ENCODE data around the gene ZNF318. TPM values are rescaled to one million over a fixed set of nuclear protein-coding genes. Genes with fewer than 3 reads are reported as not detected.
A peak's percentile ranks its signal among the peaks of the same experiment; 100 is the strongest.

The ZNF318 gene
- total RNA-seq, 6 experiments from 2014 or later: 8.8 to 13.3 (median 9.1) TPM

DNA sequence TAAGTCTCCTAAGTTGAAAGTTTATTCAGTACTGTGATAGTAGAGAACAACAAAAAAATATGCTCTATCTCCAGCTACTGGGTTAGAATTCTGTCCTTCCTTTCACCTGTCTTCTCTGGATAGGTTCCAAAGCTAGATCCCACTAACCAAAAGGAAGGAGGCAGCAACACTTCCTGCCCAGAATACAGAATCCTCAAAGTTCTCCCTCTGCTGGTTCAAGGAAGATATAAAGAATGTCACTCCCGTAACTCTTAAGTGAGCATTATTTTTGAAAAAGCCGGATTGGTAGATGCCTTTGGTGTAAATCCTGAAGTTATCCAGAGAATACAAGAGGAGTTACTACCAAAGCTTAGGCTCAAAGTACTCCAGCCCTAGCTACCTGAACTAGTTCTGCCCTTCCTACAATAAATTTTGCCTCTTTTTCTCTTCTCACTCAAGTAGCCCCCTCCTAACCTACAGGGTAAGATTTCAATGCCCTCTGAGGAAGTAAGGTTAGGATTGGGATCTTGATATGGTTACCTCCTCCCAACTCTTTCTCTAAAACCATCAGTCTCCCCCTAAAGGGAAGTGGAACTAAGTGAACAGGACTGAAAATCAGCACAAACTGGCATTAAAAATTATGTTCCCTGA lies 34.9 kb downstream of the ZNF318 start:
- TF ChIP-seq POLR2A (IDR thresholded peaks at IDR 0.05): no peak
- TF ChIP-seq, protein P1, sequence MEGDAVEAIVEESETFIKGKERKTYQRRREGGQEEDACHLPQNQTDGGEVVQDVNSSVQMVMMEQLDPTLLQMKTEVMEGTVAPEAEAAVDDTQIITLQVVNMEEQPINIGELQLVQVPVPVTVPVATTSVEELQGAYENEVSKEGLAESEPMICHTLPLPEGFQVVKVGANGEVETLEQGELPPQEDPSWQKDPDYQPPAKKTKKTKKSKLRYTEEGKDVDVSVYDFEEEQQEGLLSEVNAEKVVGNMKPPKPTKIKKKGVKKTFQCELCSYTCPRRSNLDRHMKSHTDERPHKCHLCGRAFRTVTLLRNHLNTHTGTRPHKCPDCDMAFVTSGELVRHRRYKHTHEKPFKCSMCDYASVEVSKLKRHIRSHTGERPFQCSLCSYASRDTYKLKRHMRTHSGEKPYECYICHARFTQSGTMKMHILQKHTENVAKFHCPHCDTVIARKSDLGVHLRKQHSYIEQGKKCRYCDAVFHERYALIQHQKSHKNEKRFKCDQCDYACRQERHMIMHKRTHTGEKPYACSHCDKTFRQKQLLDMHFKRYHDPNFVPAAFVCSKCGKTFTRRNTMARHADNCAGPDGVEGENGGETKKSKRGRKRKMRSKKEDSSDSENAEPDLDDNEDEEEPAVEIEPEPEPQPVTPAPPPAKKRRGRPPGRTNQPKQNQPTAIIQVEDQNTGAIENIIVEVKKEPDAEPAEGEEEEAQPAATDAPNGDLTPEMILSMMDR (IDR thresholded peaks at IDR 0.05): peak; percentile 28 to 49 (median 44)
- H3K36me3 ChIP-seq: peaks cover 0 to 7% (median 1%) of the 10 kb centered on the region in 4 donors
- intact Hi-C loops (cut with DNase I): no loop called here

DNA sequence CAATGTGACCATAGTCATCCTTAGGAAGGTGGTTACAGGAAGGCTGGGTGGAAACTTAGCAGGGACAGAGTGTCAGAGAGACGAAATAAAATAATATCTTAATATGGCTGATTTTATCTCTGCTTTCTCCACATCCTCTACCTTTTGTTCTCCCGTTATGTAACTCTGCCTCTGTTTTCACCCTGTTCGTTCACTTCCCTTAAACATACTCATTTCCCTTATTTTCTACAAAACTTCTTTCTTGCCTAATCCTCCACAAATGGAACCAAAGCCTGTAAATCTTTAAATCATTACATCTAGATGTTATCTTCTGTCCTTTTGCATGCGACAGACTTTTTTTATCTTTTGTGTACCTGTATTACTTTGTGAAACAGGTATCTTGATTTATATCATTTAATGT lies 37.6 kb downstream of the ZNF318 start:
- Histone ChIP-seq H3K9me3 (no peaks in the 10 kb centered on the region), H3K4me3 (no peak overlapping the region), H3K36me3 (no peaks in the 10 kb centered on the region), H3K27ac (no peak overlapping the region), H3K4me1 (peaks cover 0 to 11% (median 0%) of the 10 kb centered on the region in 4 donors), H3K27me3 (no peaks in the 10 kb centered on the region)
- DNase-seq: no peak
- intact Hi-C loops (cut with DNase I): no loop called here
- no peak for ATAC-seq
- no peak for TF ChIP-seq POLR2A (IDR thresholded peaks at IDR 0.05)
- TF ChIP-seq, protein P1 (IDR thresholded peaks at IDR 0.05): no peak
- 55% methylated on average over 4 of the region's 4 CpGs for WGBS (ENCODE audit: insufficient coverage, low coverage, low lambda C conversion rate, missing lambda C conversion rate)

More for the DNA sequence above, 34.9 kb downstream of the ZNF318 start:
- no peak overlapping the region for H3K27ac ChIP-seq
- H3K4me1 ChIP-seq: no peaks in the 10 kb centered on the region
- DNase-seq (no peak), ATAC-seq (peak; percentile 67 to 81 (median 76))
- H3K9me3 ChIP-seq: no peaks in the 10 kb centered on the region
- H3K27me3 ChIP-seq: no peaks in the 10 kb centered on the region
- WGBS (ENCODE audit: insufficient coverage, low coverage, low lambda C conversion rate, missing lambda C conversion rate): 82% methylated on average over 2 of the region's 2 CpGs
- H3K4me3 ChIP-seq: no peak overlapping the region

DNA sequence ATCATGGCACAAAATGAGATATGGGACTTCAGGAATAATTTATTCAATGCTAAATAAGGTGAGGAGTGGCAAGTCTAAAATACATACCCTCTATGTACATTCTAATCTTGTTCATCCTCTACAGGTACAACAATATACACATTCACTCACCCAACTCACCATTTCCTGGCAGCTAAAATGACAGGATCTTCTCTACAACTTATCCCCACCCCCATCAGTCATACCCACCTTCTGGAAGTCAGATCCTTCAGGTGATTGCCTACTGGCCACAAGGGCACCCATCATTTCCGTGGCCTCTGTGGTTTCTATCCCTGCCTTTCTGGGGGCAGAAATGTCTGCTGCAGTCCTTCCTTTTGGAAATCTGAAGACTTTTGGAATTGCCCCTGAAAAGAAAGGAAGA lies 38.0 kb downstream of the ZNF318 start:
- Histone ChIP-seq H3K36me3 (no peaks in the 10 kb centered on the region), H3K9me3 (no peaks in the 10 kb centered on the region), H3K4me1 (peaks cover 0 to 11% (median 0%) of the 10 kb centered on the region in 4 donors), H3K27ac (no peak overlapping the region), H3K27me3 (no peaks in the 10 kb centered on the region), H3K4me3 (no peak overlapping the region)
- DNase-seq (no peak), ATAC-seq (no peak)
- WGBS (ENCODE audit: insufficient coverage, low coverage, low lambda C conversion rate, missing lambda C conversion rate): 50% methylated on average over 1 of the region's 1 CpG
- intact Hi-C loops (cut with DNase I): no loop called here
- TF ChIP-seq, protein P1 (IDR thresholded peaks at IDR 0.05): no peak

DNA sequence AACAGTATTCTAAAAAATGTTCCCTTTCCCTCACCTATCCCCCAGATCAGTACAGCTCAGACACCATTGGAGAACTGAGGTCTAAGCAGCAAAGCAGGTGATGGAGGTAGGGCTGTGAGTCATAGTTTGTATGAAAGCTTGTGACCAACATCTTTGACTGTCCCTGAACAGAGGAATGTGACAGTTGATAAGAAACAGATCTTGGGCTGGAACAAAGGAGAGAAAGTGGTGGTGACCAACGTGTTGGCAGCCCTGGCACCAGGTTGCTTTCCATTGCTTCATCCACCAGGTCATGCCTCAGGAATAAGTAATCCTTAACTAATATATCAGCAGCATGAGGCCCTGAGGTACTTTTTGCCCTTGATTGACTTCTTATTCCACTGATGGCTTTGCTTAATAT lies 40.9 kb downstream of the ZNF318 start:
- 22% methylated on average over 1 of the region's 1 CpG for WGBS (ENCODE audit: insufficient coverage, low coverage, low lambda C conversion rate, missing lambda C conversion rate)
- no peaks in the 10 kb centered on the region for H3K27me3 ChIP-seq
- H3K36me3 ChIP-seq: no peaks in the 10 kb centered on the region
- intact Hi-C loops (cut with DNase I): no loop called here
- DNase-seq (no peak), ATAC-seq (peak in 3 of 4 donors; percentile 67 to 89 (median 86))
- no peak overlapping the region for H3K4me3 ChIP-seq
- no peak for TF ChIP-seq POLR2A (IDR thresholded peaks at IDR 0.05)
- no peaks in the 10 kb centered on the region for H3K9me3 ChIP-seq
- H3K27ac ChIP-seq: peak overlapping the region in 1 of 3 donors; percentile 25
- peaks cover 0 to 11% (median 0%) of the 10 kb centered on the region in 4 donors for H3K4me1 ChIP-seq

DNA sequence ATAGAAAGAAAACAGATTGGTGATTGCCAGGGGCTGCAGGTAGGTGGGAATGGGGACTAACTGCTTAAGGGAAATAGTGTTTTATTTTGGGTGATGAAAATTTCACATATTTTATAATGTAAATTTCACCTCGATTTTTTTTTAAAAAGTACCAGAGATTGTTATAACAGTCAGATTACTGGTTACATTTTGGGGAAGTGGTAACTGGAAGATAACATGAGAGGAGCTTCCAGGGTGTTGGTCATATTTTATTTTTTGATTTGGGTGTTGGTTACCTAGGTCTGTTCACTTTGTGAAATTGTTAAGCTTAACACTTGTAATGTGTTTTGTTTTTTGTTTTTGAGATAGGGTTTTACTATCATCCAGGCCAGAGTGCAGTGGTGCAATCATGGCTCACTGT lies 43.6 kb downstream of the ZNF318 start:
- H3K4me1 ChIP-seq: peaks cover 0 to 11% (median 0%) of the 10 kb centered on the region in 4 donors
- H3K9me3 ChIP-seq: no peaks in the 10 kb centered on the region
- ATAC-seq: no peak
- H3K4me3 ChIP-seq: no peak overlapping the region
- H3K27me3 ChIP-seq: no peaks in the 10 kb centered on the region
- WGBS (ENCODE audit: insufficient coverage, low coverage, low lambda C conversion rate, missing lambda C conversion rate): 74% methylated on average over 1 of the region's 1 CpG
- DNase-seq: no peak
- H3K27ac ChIP-seq: no peak overlapping the region
- TF ChIP-seq, protein P1 (IDR thresholded peaks at IDR 0.05): no peak
- no peak for TF ChIP-seq POLR2A (IDR thresholded peaks at IDR 0.05)
- intact Hi-C loops (cut with DNase I): no loop called here
- H3K36me3 ChIP-seq: no peaks in the 10 kb centered on the region
